HEK293 (cell line): ENCODE results near the gene TOM1L2.

ENCODE experiments used
- CTCF ChIA-PET: fragments of 350-600 bp; formaldehyde crosslinking; extraction: SDS; loops from one replicate; lab custom pipeline; 2021; ENCODE audit warnings: antibody characterized with exemption; lab: Yijun Ruan, JAX
- POLR2A ChIA-PET: fragments of 300-600 bp; formaldehyde crosslinking; extraction: SDS; loops from one replicate; lab custom pipeline; 2020; ENCODE audit warnings: antibody characterized with exemption, inconsistent platforms; lab: Yijun Ruan, JAX
- H3K27ac ChIP-seq: fragments of 200-500 bp; sonication (Bioruptor generic); 2 replicates; pipeline ENCODE4 v1.5.1; 2014; ENCODE audit warnings: low read depth, low read length, control low read depth, inconsistent platforms; ENCODE audit errors: extremely low read depth
- H3K36me3 ChIP-seq, 2 experiments: fragments of 200-500 bp in 1 of 2; sonication (Bioruptor generic) in 1 of 2; 1 replicate in 1 of 2; 2 replicates in 1 of 2; pipeline ENCODE4 v1.5.1; 2014 to 2017; ENCODE audit warnings: inconsistent platforms in 2 of 2, low read length in 2 of 2; ENCODE audit not compliant: control insufficient read depth in 2 of 2, insufficient read depth in 1 of 2
- H3K4me1 ChIP-seq: fragments of 200-500 bp; sonication (Bioruptor generic); 2 replicates; pipeline ENCODE4 v1.5.1; 2014; ENCODE audit warnings: mild to moderate bottlenecking, low read length, inconsistent platforms; ENCODE audit not compliant: control insufficient read depth, insufficient read depth
- H3K4me3 ChIP-seq: 2 replicates; pipeline ENCODE4 v1.5.1; 2011; ENCODE audit warnings: low read depth, mild to moderate bottlenecking, control low read depth, low read length, moderate library complexity
- H3K9me3 ChIP-seq: fragments of 200-500 bp; sonication (Bioruptor generic); 2 replicates; pipeline ENCODE4 v1.5.1; 2014; ENCODE audit warnings: low read depth, low read length, inconsistent platforms; ENCODE audit not compliant: control insufficient read depth, insufficient read depth
- GLI2 ChIP-seq: fragments of 450-650 bp; formaldehyde crosslinking; IDR thresholded peaks from 2 replicates; pipeline ENCODE4; 2017; ENCODE audit warnings: missing biosample characterization, missing genetic modification characterization, low read depth, borderline replicate concordance
- KLF9 ChIP-seq: fragments of 450-650 bp; formaldehyde crosslinking; IDR thresholded peaks from 2 replicates; pipeline ENCODE4 v1.5.1; 2016; ENCODE audit warnings: missing biosample characterization, missing genetic modification characterization, low read depth
- PRDM10 ChIP-seq: fragments of 450-650 bp; formaldehyde crosslinking; IDR thresholded peaks from 2 replicates; pipeline ENCODE4 v1.5.1; 2016; ENCODE audit warnings: missing biosample characterization, missing genetic modification characterization
- REPIN1 ChIP-seq: fragments of 450-650 bp; formaldehyde crosslinking; IDR thresholded peaks from 2 replicates; pipeline ENCODE4 v1.5.1; 2017; ENCODE audit warnings: missing biosample characterization, missing genetic modification characterization, low read depth
- SP3 ChIP-seq: fragments of 450-650 bp; formaldehyde crosslinking; IDR thresholded peaks from 2 replicates; pipeline ENCODE4 v1.5.1; 2016; ENCODE audit warnings: missing biosample characterization, missing genetic modification characterization
- TSHZ1 ChIP-seq: fragments of 450-650 bp; formaldehyde crosslinking; IDR thresholded peaks from 2 replicates; pipeline ENCODE4 v1.5.1; 2016; ENCODE audit warnings: missing biosample characterization, missing genetic modification characterization, borderline replicate concordance
- ZFP41 ChIP-seq: fragments of 450-650 bp; formaldehyde crosslinking; IDR thresholded peaks from 2 replicates; pipeline ENCODE4 v1.5.1; 2016; ENCODE audit warnings: missing biosample characterization, missing genetic modification characterization, borderline replicate concordance
- ZNF23 ChIP-seq: fragments of 450-650 bp; formaldehyde crosslinking; IDR thresholded peaks from 2 replicates; pipeline ENCODE4 v1.5.1; 2016; ENCODE audit warnings: missing biosample characterization, missing genetic modification characterization, borderline replicate concordance
- ZNF266 ChIP-seq: fragments of 450-650 bp; formaldehyde crosslinking; IDR thresholded peaks from 2 replicates; pipeline ENCODE4 v1.5.1; 2016; ENCODE audit warnings: missing biosample characterization, missing genetic modification characterization, low read depth
- ZNF274 ChIP-seq, 2 experiments: fragments of 200-500 bp in 1 of 2; fragments of 450-650 bp in 1 of 2; sonication (Bioruptor generic) in 1 of 2; formaldehyde crosslinking in 1 of 2; IDR thresholded peaks; 2 replicates each; pipeline versions ENCODE4 v1.5.1 to v1.6.1; 2014 to 2016; ENCODE audit warnings: borderline replicate concordance in 1 of 2, inconsistent platforms in 1 of 2, low read length in 1 of 2, missing biosample characterization in 1 of 2, missing genetic modification characterization in 1 of 2
- ZNF513 ChIP-seq: fragments of 450-650 bp; IDR thresholded peaks from 2 replicates; pipeline ENCODE4 v1.5.1; 2018; ENCODE audit warnings: missing biosample characterization, missing genetic modification characterization
- ZNF549 ChIP-seq: fragments of 450-650 bp; IDR thresholded peaks from 2 replicates; pipeline ENCODE4 v1.5.1; 2018; ENCODE audit warnings: missing biosample characterization, missing genetic modification characterization, mild to moderate bottlenecking, inconsistent platforms, moderate library complexity
- ZNF561 ChIP-seq: fragments of 450-650 bp; IDR thresholded peaks from 2 replicates; pipeline ENCODE4 v1.5.1; 2018; ENCODE audit warnings: missing biosample characterization, missing genetic modification characterization, borderline replicate concordance
- ZNF580 ChIP-seq: fragments of 450-650 bp; formaldehyde crosslinking; IDR thresholded peaks from 2 replicates; pipeline ENCODE4 v1.5.1; 2016; ENCODE audit warnings: missing biosample characterization, missing genetic modification characterization
- ZNF596 ChIP-seq: fragments of 450-650 bp; IDR thresholded peaks from 2 replicates; pipeline ENCODE4 v1.5.0; 2018; ENCODE audit warnings: missing biosample characterization, mild to moderate bottlenecking, missing genetic modification characterization, moderate library complexity
- ZNF624 ChIP-seq: fragments of 450-650 bp; formaldehyde crosslinking; IDR thresholded peaks from 2 replicates; pipeline ENCODE4 v1.5.1; 2017; ENCODE audit warnings: missing biosample characterization, missing genetic modification characterization
- ZNF670 ChIP-seq: fragments of 450-650 bp; formaldehyde crosslinking; IDR thresholded peaks from 2 replicates; pipeline ENCODE4 v1.5.1; 2016; ENCODE audit warnings: missing biosample characterization, missing genetic modification characterization, low read depth
- ZNF692 ChIP-seq: fragments of 450-650 bp; formaldehyde crosslinking; IDR thresholded peaks from 2 replicates; pipeline ENCODE4 v1.5.1; 2016; ENCODE audit warnings: missing biosample characterization, missing genetic modification characterization
- ZSCAN5A ChIP-seq: fragments of 450-650 bp; formaldehyde crosslinking; IDR thresholded peaks from 2 replicates; pipeline ENCODE4 v1.5.1; 2016; ENCODE audit warnings: missing biosample characterization, missing genetic modification characterization

The TOM1L2 gene

GRCh38 chr17:17839791-17840707 is 132.2 kb downstream of the TOM1L2 start (continued):
- TF ChIP-seq ZNF670 (tag by site-specific recombination) (no peak), ZNF624 (tag by site-specific recombination) (no peak), ZNF266 (tag by site-specific recombination) (no peak), ZNF692 (tag by site-specific recombination) (no peak), ZNF561 (peak; percentile 67; the same call in 1 of the 2 replicates), TSHZ1 (tag by site-specific recombination) (no peak), ZNF513 (tag by site-specific recombination) (0 out of 2 replicates have a peak, but pooled peaks have one; percentile 22), ZNF596 (tag by site-specific recombination) (no peak; the same call in 1 of the 2 replicates), SP3 (tag by site-specific recombination) (peak; percentile 55), ZNF274 (IDR thresholded peaks at IDR 0.05; ENCODE audit: low read length) (no peak), ZNF274 (tag by site-specific recombination; IDR thresholded peaks at IDR 0.05; ENCODE audit: borderline replicate concordance) (no peak), ZNF549 (tag by site-specific recombination) (no peak), ZNF23 (no peak), REPIN1 (no peak; the same call in 1 of the 2 replicates), ZFP41 (no peak)
- TF ChIP-seq, all 188 proteins: peak for 58

GRCh38 chr17:17837966-17838962 is 133.9 kb downstream of the TOM1L2 start:
- Histone ChIP-seq H3K4me3 (no peak overlapping the region), H3K36me3 (no peaks in the 10 kb centered on the region; a peak in 1 of 3 replicates), H3K27ac (peak overlapping the region; percentile 99; the same call in 1 of the 2 replicates), H3K9me3 (no peaks in the 10 kb centered on the region), H3K4me1 (peaks cover 34% of the 10 kb centered on the region)
- ChIA-PET POLR2A (interaction anchor here (0.5 to 4.2 kb wide), 11 partner anchors 15 to 1278 kb away, joined by 3 to 181 read pairs (median 3); no protein-coding TSS in a partner anchor), CTCF (interaction anchor here (0.7 to 3.6 kb wide), 8 partner anchors 11 to 134 kb away, joined by 3 to 17 read pairs (median 4); partner anchors contain the start of genes DRC3 and TOM1L2)
- TF ChIP-seq GLI2 (tag by site-specific recombination) = no peak
- TF ChIP-seq KLF9 (tag by site-specific recombination) = peak; percentile 24; the same call in 1 of the 2 replicates
- peak; percentile 96 for TF ChIP-seq ZNF580 (tag by site-specific recombination)
- TF ChIP-seq PRDM10 = peak; percentile 82
- TF ChIP-seq ZSCAN5A (tag by site-specific recombination) = 0 out of 2 replicates have a peak, but pooled peaks have one; percentile 32
